Measurements from ENCODE around the gene SLC26A8. TPM values are rescaled to one million over a fixed set of nuclear protein-coding genes. Genes with fewer than 3 reads are reported as not detected.
A peak's percentile ranks its signal among the peaks of the same experiment; 100 is the strongest.

SLC26A8 gene
- total RNA-seq, 2 donors from 2014 or later, result 15.2 TPM; not detected in 1

DNA sequence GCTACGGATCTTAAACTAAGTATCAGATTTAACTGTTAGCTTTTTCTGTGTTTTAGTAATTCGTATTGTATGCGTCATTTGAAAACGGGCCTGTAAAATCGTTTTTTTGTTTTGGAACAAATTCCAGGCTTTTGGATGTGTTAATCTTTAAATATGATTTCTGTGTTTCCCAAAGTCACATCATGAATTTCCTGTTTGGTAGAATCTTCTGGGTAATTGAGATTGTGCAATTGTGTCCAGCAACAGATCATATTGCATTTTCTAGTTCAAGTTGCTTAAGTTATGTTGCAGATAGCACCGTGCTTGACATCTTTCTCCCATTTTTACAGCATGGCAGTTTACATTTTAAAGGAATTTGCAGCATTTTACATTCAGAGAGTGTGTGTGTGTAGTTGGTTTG, 5.0 kb upstream of the SLC26A8 start:
- DNase-seq (ENCODE audit: low spot score), result peak; percentile 15
- WGBS, result 2% methylated on average over 6 of the region's 6 CpGs
- TF ChIP-seq POLR2A (IDR thresholded peaks at IDR 0.05), result no peak
- TF ChIP-seq, protein P1, sequence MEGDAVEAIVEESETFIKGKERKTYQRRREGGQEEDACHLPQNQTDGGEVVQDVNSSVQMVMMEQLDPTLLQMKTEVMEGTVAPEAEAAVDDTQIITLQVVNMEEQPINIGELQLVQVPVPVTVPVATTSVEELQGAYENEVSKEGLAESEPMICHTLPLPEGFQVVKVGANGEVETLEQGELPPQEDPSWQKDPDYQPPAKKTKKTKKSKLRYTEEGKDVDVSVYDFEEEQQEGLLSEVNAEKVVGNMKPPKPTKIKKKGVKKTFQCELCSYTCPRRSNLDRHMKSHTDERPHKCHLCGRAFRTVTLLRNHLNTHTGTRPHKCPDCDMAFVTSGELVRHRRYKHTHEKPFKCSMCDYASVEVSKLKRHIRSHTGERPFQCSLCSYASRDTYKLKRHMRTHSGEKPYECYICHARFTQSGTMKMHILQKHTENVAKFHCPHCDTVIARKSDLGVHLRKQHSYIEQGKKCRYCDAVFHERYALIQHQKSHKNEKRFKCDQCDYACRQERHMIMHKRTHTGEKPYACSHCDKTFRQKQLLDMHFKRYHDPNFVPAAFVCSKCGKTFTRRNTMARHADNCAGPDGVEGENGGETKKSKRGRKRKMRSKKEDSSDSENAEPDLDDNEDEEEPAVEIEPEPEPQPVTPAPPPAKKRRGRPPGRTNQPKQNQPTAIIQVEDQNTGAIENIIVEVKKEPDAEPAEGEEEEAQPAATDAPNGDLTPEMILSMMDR (IDR thresholded peaks at IDR 0.05), result no peak
- TF ChIP-seq POLR2AphosphoS5 (IDR thresholded peaks at IDR 0.05), result peak; percentile 65
- Histone ChIP-seq H3K4me3 (peak overlapping the region; percentile 99), H3K9me3 (no peaks in the 10 kb centered on the region), H3K27ac (peak overlapping the region; percentile 87 to 93), H3K4me1 (replicated peaks) (no peaks in the 10 kb centered on the region), H3K27me3 (replicated peaks; ENCODE audit: insufficient read depth) (no peaks in the 10 kb centered on the region), H3K36me3 (no peaks in the 10 kb centered on the region)
- intact Hi-C loops (cut with DNase I), result loop anchor here (5.0 to 10.0 kb wide), 2 partner anchors 335 to 447 kb away; no protein-coding TSS in a partner anchor

GRCh38 chr6:36028877-36029324, 4.5 kb upstream of the SLC26A8 start:
- Histone ChIP-seq H3K4me1 (replicated peaks) (no peaks in the 10 kb centered on the region), H3K36me3 (no peaks in the 10 kb centered on the region), H3K27me3 (replicated peaks; ENCODE audit: insufficient read depth) (no peaks in the 10 kb centered on the region), H3K27ac (peak overlapping the region; percentile 87 to 93), H3K9me3 (no peaks in the 10 kb centered on the region), H3K4me3 (peak overlapping the region; percentile 99)
- TF ChIP-seq, protein P1 (IDR thresholded peaks at IDR 0.05), result no peak
- TF ChIP-seq POLR2A (IDR thresholded peaks at IDR 0.05), result peak; percentile 27
- TF ChIP-seq POLR2AphosphoS5 (IDR thresholded peaks at IDR 0.05), result peak; percentile 26
- under 1% methylated on average over 13 of the region's 13 CpGs for WGBS
- intact Hi-C loops (cut with DNase I), result loop anchor here (5.0 to 10.0 kb wide), 2 partner anchors 336 to 447 kb away; no protein-coding TSS in a partner anchor
- DNase-seq (ENCODE audit: low spot score), result peak; percentile 69

GRCh38 chr6:36028088-36028876, 3.8 kb upstream of the SLC26A8 start:
- WGBS, result under 1% methylated on average over 40 of the region's 44 CpGs
- Histone ChIP-seq H3K4me1 (replicated peaks) (no peaks in the 10 kb centered on the region), H3K4me3 (peak overlapping the region; percentile 99), H3K36me3 (no peaks in the 10 kb centered on the region), H3K27ac (peak overlapping the region; percentile 87 to 93), H3K9me3 (no peaks in the 10 kb centered on the region), H3K27me3 (replicated peaks; ENCODE audit: insufficient read depth) (no peaks in the 10 kb centered on the region)
- peak; percentile 17 for DNase-seq (ENCODE audit: low spot score)
- intact Hi-C loops (cut with DNase I), result loop anchor here (5.0 to 10.0 kb wide), 2 partner anchors 337 to 446 kb away; no protein-coding TSS in a partner anchor
- TF ChIP-seq POLR2AphosphoS5 (IDR thresholded peaks at IDR 0.05) (no peak), POLR2A (IDR thresholded peaks at IDR 0.05) (no peak)
- TF ChIP-seq, protein P1 (IDR thresholded peaks at IDR 0.05), result no peak

GRCh38 chr6:36027501-36028087, 3.2 kb upstream of the SLC26A8 start, which contains the start of gene MAPK14:
Gene MAPK14 (plus strand): TSS chr6:36027808. CDS start chr6:36028158, 350 bp downstream.
- peak; percentile 95 for TF ChIP-seq POLR2A (IDR thresholded peaks at IDR 0.05)
- TF ChIP-seq, protein P1 (IDR thresholded peaks at IDR 0.05), result peak; percentile 79 to 99 (median 96)
- peak; percentile 99 for TF ChIP-seq POLR2AphosphoS5 (IDR thresholded peaks at IDR 0.05)
- peak within 1 kb of the TSS; percentile 99 for H3K4me3 ChIP-seq
- H3K27me3 ChIP-seq (replicated peaks; ENCODE audit: insufficient read depth), result no peaks in the 10 kb centered on the region
- H3K27ac ChIP-seq, result peak within 1 kb of the TSS; percentile 87 to 93
- no peaks in the 10 kb centered on the region for H3K36me3 ChIP-seq
- WGBS, result under 1% methylated on average over 62 of the region's 62 CpGs
- DNase-seq (ENCODE audit: low spot score), result peak; percentile 100
- no peaks in the 10 kb centered on the region for H3K4me1 ChIP-seq (replicated peaks)
- intact Hi-C loops (cut with DNase I), result loop anchor here (1.0 to 10.0 kb wide), 4 partner anchors 68 to 445 kb away; partner anchors contain the start of gene BRPF3
- no peaks in the 10 kb centered on the region for H3K9me3 ChIP-seq

Measured in prostate gland (tissue), 2 donors.